ENCODE results near the gene CRIP2. TPM values are rescaled to one million over a fixed set of nuclear protein-coding genes. Genes with fewer than 3 reads are reported as not detected.

The CRIP2 gene
- polyA plus RNA-seq, 1 donor (not counting 4 experiments of a cell fraction or from before 2014, with no cell fraction given), result 4.8 TPM

DNA sequence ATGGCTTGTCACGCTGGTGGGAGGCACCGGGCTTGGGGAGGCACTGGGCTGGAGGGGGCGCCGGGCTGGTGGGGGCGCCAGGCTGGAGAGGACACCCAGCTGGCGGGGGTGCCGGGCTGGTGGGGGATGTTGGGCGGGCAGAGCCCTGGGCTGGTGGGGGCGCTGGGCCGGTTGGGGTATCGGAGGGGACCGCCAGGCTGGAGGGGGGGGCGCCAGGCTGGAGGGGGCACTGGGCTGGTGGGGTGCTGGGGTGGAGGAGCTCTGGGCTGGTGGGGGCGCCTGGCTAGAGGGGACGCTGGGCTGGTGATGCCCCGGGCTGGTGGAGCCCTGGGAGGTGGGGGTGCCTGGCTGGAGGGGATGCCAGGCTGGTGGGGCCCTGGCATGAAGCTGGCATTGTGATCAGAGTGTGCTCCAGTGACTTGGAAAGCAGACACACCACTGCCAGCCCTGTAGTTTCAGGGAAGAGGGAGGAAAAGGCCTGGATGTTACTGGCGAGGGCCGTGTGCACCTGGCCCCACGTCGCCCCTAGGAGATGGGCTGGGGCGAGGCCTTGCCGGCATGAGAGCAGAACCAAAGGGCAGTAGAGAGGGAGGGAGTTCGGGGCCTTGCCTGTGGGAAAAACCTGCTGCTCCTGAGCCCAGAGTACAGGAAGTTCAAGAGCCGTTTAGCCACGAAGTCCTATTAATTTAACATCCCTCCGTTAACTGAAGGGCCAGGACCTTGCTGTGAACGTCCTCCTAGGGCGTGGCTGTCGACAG lies 29.5 kb downstream of the CRIP2 start:
- Histone ChIP-seq H2AFZ (ENCODE audit: control insufficient read depth, low read length) (no peak overlapping the region), H3K27ac (ENCODE audit: control insufficient read depth, insufficient read depth, low read length) (no peak overlapping the region), H3K36me3 (ENCODE audit: control insufficient read depth in 2 of 2, extremely low read depth in 1 of 2, insufficient read depth in 2 of 2, low read length in 2 of 2) (no peaks in the 10 kb centered on the region), H3K9ac (ENCODE audit: control insufficient read depth, extremely low read depth, insufficient read depth, low read length) (no peak overlapping the region), H3K4me1 (ENCODE audit: control insufficient read depth, extremely low read depth, insufficient read depth, low read length) (peaks cover 4% of the 10 kb centered on the region), H3K79me2 (ENCODE audit: control insufficient read depth, insufficient read depth, low read length) (no peaks in the 10 kb centered on the region), H3K27me3 (ENCODE audit: control insufficient read depth, extremely low read depth, insufficient read depth, low read length) (no peaks in the 10 kb centered on the region), H3K4me3 (ENCODE audit: control insufficient read depth in 2 of 3, extremely low read depth in 1 of 3, insufficient read depth in 2 of 3, low read depth in 1 of 3, low read length in 3 of 3) (no peak overlapping the region), H3K9me1 (ENCODE audit: control insufficient read depth, extremely low read depth, insufficient read depth, low read length) (no peaks in the 10 kb centered on the region), H3K9me3 (ENCODE audit: control insufficient read depth, low read depth, low read length) (no peaks in the 10 kb centered on the region), H3K4me2 (ENCODE audit: control insufficient read depth, extremely low read depth, insufficient read depth, low read depth, low read length) (no peak overlapping the region), H4K20me1 (ENCODE audit: control insufficient read depth, extremely low read depth, insufficient read depth, low read length) (no peaks in the 10 kb centered on the region)
- FAIRE-seq (no peak), DNase-seq (ENCODE audit: low read depth, low spot score) (no peak)
- dilution Hi-C loops (cut with MboI; ENCODE audit: extremely low pct_ligation_motif_present, low sequenced_read_pairs), result no loop called here
- TF ChIP-seq, protein P1, sequence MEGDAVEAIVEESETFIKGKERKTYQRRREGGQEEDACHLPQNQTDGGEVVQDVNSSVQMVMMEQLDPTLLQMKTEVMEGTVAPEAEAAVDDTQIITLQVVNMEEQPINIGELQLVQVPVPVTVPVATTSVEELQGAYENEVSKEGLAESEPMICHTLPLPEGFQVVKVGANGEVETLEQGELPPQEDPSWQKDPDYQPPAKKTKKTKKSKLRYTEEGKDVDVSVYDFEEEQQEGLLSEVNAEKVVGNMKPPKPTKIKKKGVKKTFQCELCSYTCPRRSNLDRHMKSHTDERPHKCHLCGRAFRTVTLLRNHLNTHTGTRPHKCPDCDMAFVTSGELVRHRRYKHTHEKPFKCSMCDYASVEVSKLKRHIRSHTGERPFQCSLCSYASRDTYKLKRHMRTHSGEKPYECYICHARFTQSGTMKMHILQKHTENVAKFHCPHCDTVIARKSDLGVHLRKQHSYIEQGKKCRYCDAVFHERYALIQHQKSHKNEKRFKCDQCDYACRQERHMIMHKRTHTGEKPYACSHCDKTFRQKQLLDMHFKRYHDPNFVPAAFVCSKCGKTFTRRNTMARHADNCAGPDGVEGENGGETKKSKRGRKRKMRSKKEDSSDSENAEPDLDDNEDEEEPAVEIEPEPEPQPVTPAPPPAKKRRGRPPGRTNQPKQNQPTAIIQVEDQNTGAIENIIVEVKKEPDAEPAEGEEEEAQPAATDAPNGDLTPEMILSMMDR (optimal IDR thresholded peaks at IDR 0.05 in 1 of 3, IDR thresholded peaks at IDR 0.05 in 1 of 3, conservative IDR thresholded peaks at IDR 0.05 in 1 of 3; ENCODE audit: extremely low read depth in 1 of 3, insufficient read depth in 2 of 3, low read length in 3 of 3), result no peak
- no peak for TF ChIP-seq EZH2 (IDR thresholded peaks at IDR 0.05; ENCODE audit: low read length)

DNA sequence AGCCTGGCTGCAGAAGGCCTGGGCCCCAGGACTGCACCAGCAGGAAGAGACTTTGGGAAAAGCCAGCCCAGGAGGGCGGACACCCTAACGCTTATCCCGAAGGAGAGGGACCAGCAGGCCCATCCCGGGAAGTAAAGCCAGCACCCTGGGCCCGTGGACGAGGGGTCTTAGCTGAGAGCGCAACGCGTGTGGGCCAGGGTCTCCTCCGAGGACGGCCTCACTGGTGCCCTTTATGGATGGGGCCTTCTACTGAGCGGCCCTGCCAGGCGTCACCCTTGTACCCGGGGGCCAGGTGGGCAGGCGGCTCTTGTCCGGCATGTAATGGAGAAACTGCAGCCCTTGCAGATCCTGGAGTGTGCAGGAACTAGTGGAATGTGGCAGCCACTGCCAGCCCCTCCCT lies 30.5 kb downstream of the CRIP2 start:
- no peak for FAIRE-seq
- Histone ChIP-seq H3K9me3 (ENCODE audit: control insufficient read depth, low read depth, low read length) (no peaks in the 10 kb centered on the region), H3K27ac (ENCODE audit: control insufficient read depth, insufficient read depth, low read length) (no peak overlapping the region), H4K20me1 (ENCODE audit: control insufficient read depth, extremely low read depth, insufficient read depth, low read length) (no peaks in the 10 kb centered on the region), H3K36me3 (ENCODE audit: control insufficient read depth in 2 of 2, extremely low read depth in 1 of 2, insufficient read depth in 2 of 2, low read length in 2 of 2) (no peaks in the 10 kb centered on the region), H3K9ac (ENCODE audit: control insufficient read depth, extremely low read depth, insufficient read depth, low read length) (no peak overlapping the region), H3K4me1 (ENCODE audit: control insufficient read depth, extremely low read depth, insufficient read depth, low read length) (no peaks in the 10 kb centered on the region), H3K27me3 (ENCODE audit: control insufficient read depth, extremely low read depth, insufficient read depth, low read length) (no peaks in the 10 kb centered on the region), H3K4me2 (ENCODE audit: control insufficient read depth, extremely low read depth, insufficient read depth, low read depth, low read length) (no peak overlapping the region), H2AFZ (ENCODE audit: control insufficient read depth, low read length) (no peak overlapping the region), H3K79me2 (ENCODE audit: control insufficient read depth, insufficient read depth, low read length) (no peaks in the 10 kb centered on the region), H3K9me1 (ENCODE audit: control insufficient read depth, extremely low read depth, insufficient read depth, low read length) (no peaks in the 10 kb centered on the region), H3K4me3 (ENCODE audit: control insufficient read depth in 2 of 3, extremely low read depth in 1 of 3, insufficient read depth in 2 of 3, low read depth in 1 of 3, low read length in 3 of 3) (no peak overlapping the region)
- no peak for DNase-seq (ENCODE audit: low read depth, low spot score)
- dilution Hi-C loops (cut with MboI; ENCODE audit: extremely low pct_ligation_motif_present, low sequenced_read_pairs), result no loop called here
- no peak for TF ChIP-seq EZH2 (IDR thresholded peaks at IDR 0.05; ENCODE audit: low read length)
- TF ChIP-seq, protein P1 (optimal IDR thresholded peaks at IDR 0.05 in 1 of 3, IDR thresholded peaks at IDR 0.05 in 1 of 3, conservative IDR thresholded peaks at IDR 0.05 in 1 of 3; ENCODE audit: extremely low read depth in 1 of 3, insufficient read depth in 2 of 3, low read length in 3 of 3), result no peak

All from keratinocyte (primary cell).